C4-2B (cell line): ENCODE results near the gene CRTC1.

Experiments used
- CTCF ChIP-seq: fragments of 450-650 bp; conservative IDR thresholded peaks from 2 replicates; pipeline ENCODE4 v1.5.1; 2017; ENCODE audit warnings: mild to moderate bottlenecking
- ZFX ChIP-seq: fragments of 450-650 bp; IDR thresholded peaks from 2 replicates; pipeline ENCODE4 v1.6.1; 2017

DNA sequence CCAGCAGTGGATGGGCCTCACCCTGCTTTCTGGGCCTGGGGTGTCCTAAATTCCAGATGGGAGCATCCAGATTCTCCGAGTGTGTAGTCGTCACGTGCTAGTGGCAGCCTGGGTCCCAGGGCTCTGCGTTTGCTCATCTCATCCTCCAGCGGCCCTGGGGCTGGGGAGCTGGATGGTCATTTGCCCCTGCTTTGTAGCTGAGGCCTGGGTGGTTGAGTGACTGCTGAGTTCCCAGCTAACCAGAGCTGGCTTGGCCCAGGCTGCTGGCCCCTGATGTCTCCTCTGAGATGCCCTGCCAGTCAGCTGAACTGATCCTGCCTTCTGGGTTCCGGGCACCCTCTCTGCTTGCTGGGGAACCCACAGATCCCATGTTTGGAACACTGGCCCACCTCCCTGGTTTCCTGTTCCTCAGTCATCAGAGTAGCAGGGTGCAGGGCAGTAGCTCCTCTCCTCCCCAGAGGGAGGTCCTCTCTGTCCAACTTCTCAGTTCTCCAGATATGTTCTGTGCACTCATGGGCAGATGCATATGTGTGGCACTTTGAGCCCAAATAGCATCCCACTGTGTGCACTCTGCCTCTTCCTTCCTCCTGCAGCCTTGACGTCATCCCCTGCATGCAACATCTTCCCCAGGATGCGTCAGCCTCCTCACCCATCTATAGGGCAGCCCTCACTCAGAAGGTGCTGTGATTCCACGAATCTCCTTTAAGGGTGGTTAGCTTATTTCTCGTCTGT lies 22.4 kb upstream of the CRTC1 start:
- no peak for TF ChIP-seq CTCF
- TF ChIP-seq ZFX: no peak
